ENCODE results near the gene ARSD.

GRCh38 chrX:2921750-2922149, 7.4 kb downstream of the ARSD start:
- TF ChIP-seq CTCF (IDR thresholded peaks at IDR 0.05) (no peak), POLR2A (IDR thresholded peaks at IDR 0.05) (no peak)
